ENCODE data around the gene AGBL3.

The AGBL3 gene

DNA sequence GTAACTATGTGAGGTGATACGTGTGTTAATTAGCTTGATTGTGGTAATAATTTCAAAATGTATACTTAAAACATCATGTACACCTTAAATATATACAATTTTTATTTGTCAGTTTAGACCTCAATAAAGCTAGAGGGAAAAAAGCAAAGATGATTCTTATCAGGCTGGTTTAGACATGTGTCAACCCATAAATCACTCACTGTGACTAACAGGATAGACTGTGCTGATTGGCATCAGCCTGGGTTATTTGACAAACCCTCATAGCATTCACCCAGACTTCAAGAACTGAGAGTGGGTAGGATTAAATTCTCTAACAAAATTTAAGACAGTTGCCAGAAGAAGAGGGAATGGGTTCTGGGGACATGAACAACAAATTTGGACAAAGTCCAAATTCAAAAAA is 87.8 kb downstream of the AGBL3 start:
- H3K4me3 ChIP-seq (ENCODE audit: control insufficient read depth, low read depth, low read length) = no peak overlapping the region
- no peak for DNase-seq (ENCODE audit: low read depth)
- TF ChIP-seq CTCF (conservative IDR thresholded peaks at IDR 0.05; ENCODE audit: control insufficient read depth, insufficient read depth, low read depth, low read length) = no peak

- no peak overlapping the region for H3K4me3 ChIP-seq (ENCODE audit: control insufficient read depth, low read depth, low read length)
- DNase-seq (ENCODE audit: low read depth) = no peak
- TF ChIP-seq CTCF (conservative IDR thresholded peaks at IDR 0.05; ENCODE audit: control insufficient read depth, insufficient read depth, low read depth, low read length) = no peak
These were observed 88.2 kb downstream of the AGBL3 start for GRCh38 chr7:135074531-135074930.

DNA sequence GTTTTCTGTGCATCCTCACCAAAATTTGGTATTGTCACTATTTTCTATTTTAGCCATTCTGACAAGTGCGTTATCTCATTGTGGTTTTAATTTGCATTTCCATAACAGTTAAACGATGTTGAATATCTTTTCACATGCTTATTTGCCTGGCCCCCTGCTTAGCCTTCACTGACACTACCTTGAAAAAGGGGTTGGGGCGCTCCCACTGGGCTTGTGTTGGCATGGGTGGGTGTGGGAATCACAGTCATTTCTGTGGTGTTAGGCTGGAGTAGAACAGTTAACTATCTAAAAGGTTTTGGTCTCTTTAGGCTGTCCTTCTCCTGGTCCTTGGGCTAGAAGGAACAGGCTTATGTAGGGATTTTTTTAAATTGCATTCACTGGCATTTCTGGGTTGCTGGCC is 89.4 kb downstream of the AGBL3 start:
- no peak for TF ChIP-seq CTCF (conservative IDR thresholded peaks at IDR 0.05; ENCODE audit: control insufficient read depth, insufficient read depth, low read depth, low read length)
- DNase-seq (ENCODE audit: low read depth) = no peak
- H3K4me3 ChIP-seq (ENCODE audit: control insufficient read depth, low read depth, low read length) = no peak overlapping the region

DNA sequence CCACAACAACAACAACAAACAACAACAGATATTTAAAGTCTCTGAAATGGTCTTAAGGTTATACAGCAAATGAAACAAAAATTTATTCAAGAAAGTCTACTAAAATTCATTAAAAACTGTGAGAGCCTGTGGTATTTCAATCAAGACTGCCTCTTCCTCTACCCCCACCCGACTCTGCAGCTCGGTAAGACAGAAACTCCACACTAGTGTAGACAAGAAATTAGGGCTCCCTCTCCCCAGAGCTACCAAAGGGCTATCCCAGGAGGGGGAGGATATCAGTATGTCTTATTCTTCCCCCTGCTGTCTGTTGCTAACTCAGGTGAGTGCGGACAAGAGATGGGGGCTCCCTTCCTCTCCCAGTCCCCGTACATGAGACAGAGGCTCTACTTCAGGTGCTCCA is 90.6 kb downstream of the AGBL3 start:
- no peak for DNase-seq (ENCODE audit: low read depth)
- TF ChIP-seq CTCF (conservative IDR thresholded peaks at IDR 0.05; ENCODE audit: control insufficient read depth, insufficient read depth, low read depth, low read length) = no peak

GRCh38 chr7:135077642-135078041 is 91.3 kb downstream of the AGBL3 start:
- TF ChIP-seq CTCF (conservative IDR thresholded peaks at IDR 0.05; ENCODE audit: control insufficient read depth, insufficient read depth, low read depth, low read length) = no peak
- no peak for DNase-seq (ENCODE audit: low read depth)
- no peak overlapping the region for H3K4me3 ChIP-seq (ENCODE audit: control insufficient read depth, low read depth, low read length)

More for the DNA sequence above, 90.6 kb downstream of the AGBL3 start:
- no peak overlapping the region for H3K4me3 ChIP-seq (ENCODE audit: control insufficient read depth, low read depth, low read length)

GRCh38 chr7:135078051-135078450 is 91.7 kb downstream of the AGBL3 start:
- no peak overlapping the region for H3K4me3 ChIP-seq (ENCODE audit: control insufficient read depth, low read depth, low read length)
- TF ChIP-seq CTCF (conservative IDR thresholded peaks at IDR 0.05; ENCODE audit: control insufficient read depth, insufficient read depth, low read depth, low read length) = no peak
- DNase-seq (ENCODE audit: low read depth) = no peak

GRCh38 chr7:135079068-135079467 is 92.8 kb downstream of the AGBL3 start:
- no peak for TF ChIP-seq CTCF (conservative IDR thresholded peaks at IDR 0.05; ENCODE audit: control insufficient read depth, insufficient read depth, low read depth, low read length)
- H3K4me3 ChIP-seq (ENCODE audit: control insufficient read depth, low read depth, low read length) = no peak overlapping the region
- DNase-seq (ENCODE audit: low read depth) = no peak
